B cell (primary cell): ENCODE results near the gene PSAT1.

ENCODE experiments used
- CTCF ChIP-seq: fragments of 200-600 bp; IDR thresholded peaks from one replicate; pipeline ENCODE4 v1.8.0; 2022; ENCODE audit warnings: antibody characterized with exemption, mild to moderate bottlenecking
- EZH2 ChIP-seq: IDR thresholded peaks from 2 replicates; pipeline ENCODE4 v1.6.1; 2012; ENCODE audit warnings: borderline replicate concordance, low read depth, mild to moderate bottlenecking, moderate library complexity, low read length; ENCODE audit not compliant: insufficient read depth, poor library complexity, severe bottlenecking

GRCh38 chr9:78365748-78366697, 69.1 kb downstream of the PSAT1 start:
- TF ChIP-seq EZH2 (no peak), CTCF (peak; percentile 54)
